SK-N-SH treated with all-trans-retinoic acid at 6 μM for 48 hours (cell line): ENCODE measurements around the gene GPR32.
"Not testable (repeated sequence)": the region's sequence is repeated elsewhere in the genome, so short reads cannot be mapped to it uniquely, and the experiment has no call there.

Experiments
- ATAC-seq: fragments of 200-7000 bp; cut with Tn5 transposase; 3 replicates; pipeline ENCODE4 v1.9.1; 2020; ENCODE audit warnings: mild to moderate bottlenecking, moderate library complexity
- ARNTL ChIP-seq: fragments of 450-650 bp; formaldehyde crosslinking; IDR thresholded peaks from 2 replicates; pipeline ENCODE4 v1.5.0; 2020; ENCODE audit warnings: low read depth, mild to moderate bottlenecking, moderate library complexity, borderline replicate concordance
- CSDC2 ChIP-seq: fragments of 250-450 bp; sonication (Bioruptor Pico); IDR thresholded peaks from 2 replicates; pipeline ENCODE4 v1.5.0; 2020; ENCODE audit warnings: mild to moderate bottlenecking, moderate library complexity
- GLIS3 ChIP-seq: fragments of 250-450 bp; sonication (Bioruptor Pico); IDR thresholded peaks from 2 replicates; pipeline ENCODE4 v1.5.0; 2020; ENCODE audit warnings: mild to moderate bottlenecking, moderate library complexity
- ISL1 ChIP-seq: fragments of 250-450 bp; sonication (Bioruptor Pico); IDR thresholded peaks from 2 replicates; pipeline ENCODE4 v2.1.2; 2022; ENCODE audit warnings: mild to moderate bottlenecking, moderate library complexity
- OSR1 ChIP-seq: fragments of 250-450 bp; sonication (Bioruptor Pico); IDR thresholded peaks from 2 replicates; pipeline ENCODE4 v1.8.0; 2022; ENCODE audit warnings: moderate library complexity, mild to moderate bottlenecking, inconsistent platforms
- PPARA ChIP-seq: fragments of 250-450 bp; sonication (Bioruptor Pico); IDR thresholded peaks from 2 replicates; pipeline ENCODE4 v1.5.0; 2020; ENCODE audit warnings: mild to moderate bottlenecking, borderline replicate concordance
- RARB ChIP-seq: fragments of 250-450 bp; sonication (Bioruptor Pico); IDR thresholded peaks from 2 replicates; pipeline ENCODE4 v1.8.0; 2021; ENCODE audit warnings: mild to moderate bottlenecking, moderate library complexity
- SNAI2 ChIP-seq: fragments of 250-450 bp; sonication (Bioruptor Pico); IDR thresholded peaks from 2 replicates; pipeline ENCODE4 v1.5.0; 2020; ENCODE audit warnings: mild to moderate bottlenecking, moderate library complexity
- TOX ChIP-seq: fragments of 250-450 bp; sonication (Bioruptor Pico); IDR thresholded peaks from 2 replicates; pipeline ENCODE4 v1.8.0; 2021; ENCODE audit warnings: mild to moderate bottlenecking, moderate library complexity, borderline replicate concordance
- ZC3H10 ChIP-seq: fragments of 250-450 bp; sonication (Bioruptor Pico); IDR thresholded peaks from 2 replicates; pipeline ENCODE4 v1.5.1; 2021; ENCODE audit warnings: mild to moderate bottlenecking, moderate library complexity
- ZFP3 ChIP-seq: fragments of 250-450 bp; sonication (Bioruptor Pico); IDR thresholded peaks from 2 replicates; pipeline ENCODE4 v1.5.0; 2020; ENCODE audit warnings: mild to moderate bottlenecking, moderate library complexity
- ZFP30 ChIP-seq: fragments of 450-650 bp; formaldehyde crosslinking; IDR thresholded peaks from 2 replicates; pipeline ENCODE4 v1.5.0; 2022; ENCODE audit warnings: mild to moderate bottlenecking, moderate library complexity
- ZNF565 ChIP-seq: fragments of 450-650 bp; formaldehyde crosslinking; conservative IDR thresholded peaks from 2 replicates; pipeline ENCODE4 v1.5.0; 2020; ENCODE audit warnings: low read depth, mild to moderate bottlenecking, moderate library complexity
- ZNF70 ChIP-seq: fragments of 450-650 bp; formaldehyde crosslinking; IDR thresholded peaks from 2 replicates; pipeline ENCODE4 v1.5.0; 2020; ENCODE audit warnings: mild to moderate bottlenecking, moderate library complexity
- ZNF8 ChIP-seq: fragments of 450-650 bp; formaldehyde crosslinking; IDR thresholded peaks from 2 replicates; pipeline ENCODE4 v1.5.0; 2020; ENCODE audit warnings: mild to moderate bottlenecking, moderate library complexity
- TF ChIP-seq, protein P1 (sequence below): fragments of 250-450 bp; sonication (Bioruptor Pico); IDR thresholded peaks from 2 replicates; pipeline ENCODE4 v1.8.0; 2020; ENCODE audit warnings: mild to moderate bottlenecking, moderate library complexity, borderline replicate concordance
- TF ChIP-seq, protein P2 (sequence below): fragments of 250-450 bp; sonication (Bioruptor Pico); IDR thresholded peaks from 2 replicates; pipeline ENCODE4 v1.5.1; 2021; ENCODE audit warnings: mild to moderate bottlenecking, moderate library complexity
- TF ChIP-seq, protein P3 (sequence below): fragments of 250-450 bp; sonication (Bioruptor Pico); IDR thresholded peaks from 2 replicates; pipeline ENCODE4 v1.5.0; 2020; ENCODE audit warnings: mild to moderate bottlenecking, moderate library complexity
- TF ChIP-seq, protein P4 (sequence below): fragments of 250-450 bp; sonication (Bioruptor Pico); IDR thresholded peaks from 2 replicates; pipeline ENCODE4 v1.5.1; 2020; ENCODE audit warnings: low read depth, mild to moderate bottlenecking, moderate library complexity
- TF ChIP-seq, protein P5 (sequence below): fragments of 250-450 bp; sonication (Bioruptor Pico); IDR thresholded peaks from 2 replicates; pipeline ENCODE4 v1.8.0; 2021; ENCODE audit warnings: low read depth, mild to moderate bottlenecking, moderate library complexity, borderline replicate concordance

The GPR32 gene, protein sequence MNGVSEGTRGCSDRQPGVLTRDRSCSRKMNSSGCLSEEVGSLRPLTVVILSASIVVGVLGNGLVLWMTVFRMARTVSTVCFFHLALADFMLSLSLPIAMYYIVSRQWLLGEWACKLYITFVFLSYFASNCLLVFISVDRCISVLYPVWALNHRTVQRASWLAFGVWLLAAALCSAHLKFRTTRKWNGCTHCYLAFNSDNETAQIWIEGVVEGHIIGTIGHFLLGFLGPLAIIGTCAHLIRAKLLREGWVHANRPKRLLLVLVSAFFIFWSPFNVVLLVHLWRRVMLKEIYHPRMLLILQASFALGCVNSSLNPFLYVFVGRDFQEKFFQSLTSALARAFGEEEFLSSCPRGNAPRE

DNA sequence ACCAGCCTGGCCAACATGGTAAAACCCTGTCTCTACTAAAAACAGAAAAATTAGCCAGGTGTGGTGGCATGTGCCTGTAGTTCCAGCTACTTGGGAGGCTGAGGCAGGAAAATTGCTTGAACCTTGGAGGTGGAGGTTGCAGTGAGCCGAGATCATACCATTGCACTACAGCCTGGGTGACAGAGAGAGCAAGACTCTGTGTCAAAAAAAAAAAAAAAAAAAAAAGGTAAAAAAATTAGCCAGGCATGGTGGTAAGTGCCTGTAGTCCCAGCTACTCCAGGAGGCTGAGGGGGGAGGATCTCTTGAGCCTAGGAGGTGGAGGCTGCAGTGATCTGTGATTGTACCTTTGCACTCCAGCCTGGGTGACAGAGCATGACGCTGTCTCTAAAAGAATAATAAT, at the start of gene GPR32:
Gene GPR32 (plus strand): TSS at position 301 of the 400 bp plus-strand sequence. CDS start 137 bp downstream, outside the sequence.
- ATAC-seq: not testable (repeated sequence)

DNA sequence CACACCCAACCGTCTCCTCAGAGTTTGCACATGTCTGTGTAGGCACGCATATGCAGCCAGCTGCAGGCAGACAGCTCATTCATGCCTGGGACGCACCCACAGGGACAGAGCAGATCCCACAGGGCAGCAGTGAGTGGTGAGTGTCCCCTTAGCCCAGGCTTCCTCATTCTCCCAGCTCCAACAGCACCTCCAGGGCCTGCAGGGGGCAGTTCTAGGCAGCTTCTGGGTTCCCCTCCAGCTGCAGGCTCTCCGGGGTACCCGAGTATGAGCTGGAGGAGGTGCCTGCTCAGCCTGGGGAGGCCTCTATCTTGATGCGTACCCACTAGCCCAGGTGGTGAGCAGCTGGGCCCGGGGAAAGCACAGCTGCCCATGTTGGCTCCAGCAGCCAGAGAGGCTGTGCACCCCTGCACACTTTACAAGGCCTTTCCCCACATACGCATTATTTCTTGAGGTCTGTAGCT, 49.3 kb upstream of the GPR32 start:
- no peak for ATAC-seq
- TF ChIP-seq ZFP30 (CRISPR knock-in tag): no peak
- TF ChIP-seq, protein P1, sequence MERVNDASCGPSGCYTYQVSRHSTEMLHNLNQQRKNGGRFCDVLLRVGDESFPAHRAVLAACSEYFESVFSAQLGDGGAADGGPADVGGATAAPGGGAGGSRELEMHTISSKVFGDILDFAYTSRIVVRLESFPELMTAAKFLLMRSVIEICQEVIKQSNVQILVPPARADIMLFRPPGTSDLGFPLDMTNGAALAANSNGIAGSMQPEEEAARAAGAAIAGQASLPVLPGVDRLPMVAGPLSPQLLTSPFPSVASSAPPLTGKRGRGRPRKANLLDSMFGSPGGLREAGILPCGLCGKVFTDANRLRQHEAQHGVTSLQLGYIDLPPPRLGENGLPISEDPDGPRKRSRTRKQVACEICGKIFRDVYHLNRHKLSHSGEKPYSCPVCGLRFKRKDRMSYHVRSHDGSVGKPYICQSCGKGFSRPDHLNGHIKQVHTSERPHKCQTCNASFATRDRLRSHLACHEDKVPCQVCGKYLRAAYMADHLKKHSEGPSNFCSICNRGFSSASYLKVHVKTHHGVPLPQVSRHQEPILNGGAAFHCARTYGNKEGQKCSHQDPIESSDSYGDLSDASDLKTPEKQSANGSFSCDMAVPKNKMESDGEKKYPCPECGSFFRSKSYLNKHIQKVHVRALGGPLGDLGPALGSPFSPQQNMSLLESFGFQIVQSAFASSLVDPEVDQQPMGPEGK (CRISPR knock-in tag): no peak
- no peak for TF ChIP-seq ZNF8 (CRISPR knock-in tag)
- no peak for TF ChIP-seq ZFP3 (CRISPR knock-in tag)
- TF ChIP-seq ZNF70 (CRISPR knock-in tag): no peak
- TF ChIP-seq, protein P2, sequence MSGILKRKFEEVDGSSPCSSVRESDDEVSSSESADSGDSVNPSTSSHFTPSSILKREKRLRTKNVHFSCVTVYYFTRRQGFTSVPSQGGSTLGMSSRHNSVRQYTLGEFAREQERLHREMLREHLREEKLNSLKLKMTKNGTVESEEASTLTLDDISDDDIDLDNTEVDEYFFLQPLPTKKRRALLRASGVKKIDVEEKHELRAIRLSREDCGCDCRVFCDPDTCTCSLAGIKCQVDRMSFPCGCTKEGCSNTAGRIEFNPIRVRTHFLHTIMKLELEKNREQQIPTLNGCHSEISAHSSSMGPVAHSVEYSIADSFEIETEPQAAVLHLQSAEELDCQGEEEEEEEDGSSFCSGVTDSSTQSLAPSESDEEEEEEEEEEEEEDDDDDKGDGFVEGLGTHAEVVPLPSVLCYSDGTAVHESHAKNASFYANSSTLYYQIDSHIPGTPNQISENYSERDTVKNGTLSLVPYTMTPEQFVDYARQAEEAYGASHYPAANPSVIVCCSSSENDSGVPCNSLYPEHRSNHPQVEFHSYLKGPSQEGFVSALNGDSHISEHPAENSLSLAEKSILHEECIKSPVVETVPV (CRISPR knock-in tag): no peak
- no peak for TF ChIP-seq ARNTL (CRISPR knock-in tag)
- no peak for TF ChIP-seq ISL1 (CRISPR knock-in tag)
- no peak for TF ChIP-seq RARB
- no peak for TF ChIP-seq TOX (CRISPR knock-in tag)
- no peak for TF ChIP-seq ZC3H10
- no peak for TF ChIP-seq CSDC2
- TF ChIP-seq, protein P3, sequence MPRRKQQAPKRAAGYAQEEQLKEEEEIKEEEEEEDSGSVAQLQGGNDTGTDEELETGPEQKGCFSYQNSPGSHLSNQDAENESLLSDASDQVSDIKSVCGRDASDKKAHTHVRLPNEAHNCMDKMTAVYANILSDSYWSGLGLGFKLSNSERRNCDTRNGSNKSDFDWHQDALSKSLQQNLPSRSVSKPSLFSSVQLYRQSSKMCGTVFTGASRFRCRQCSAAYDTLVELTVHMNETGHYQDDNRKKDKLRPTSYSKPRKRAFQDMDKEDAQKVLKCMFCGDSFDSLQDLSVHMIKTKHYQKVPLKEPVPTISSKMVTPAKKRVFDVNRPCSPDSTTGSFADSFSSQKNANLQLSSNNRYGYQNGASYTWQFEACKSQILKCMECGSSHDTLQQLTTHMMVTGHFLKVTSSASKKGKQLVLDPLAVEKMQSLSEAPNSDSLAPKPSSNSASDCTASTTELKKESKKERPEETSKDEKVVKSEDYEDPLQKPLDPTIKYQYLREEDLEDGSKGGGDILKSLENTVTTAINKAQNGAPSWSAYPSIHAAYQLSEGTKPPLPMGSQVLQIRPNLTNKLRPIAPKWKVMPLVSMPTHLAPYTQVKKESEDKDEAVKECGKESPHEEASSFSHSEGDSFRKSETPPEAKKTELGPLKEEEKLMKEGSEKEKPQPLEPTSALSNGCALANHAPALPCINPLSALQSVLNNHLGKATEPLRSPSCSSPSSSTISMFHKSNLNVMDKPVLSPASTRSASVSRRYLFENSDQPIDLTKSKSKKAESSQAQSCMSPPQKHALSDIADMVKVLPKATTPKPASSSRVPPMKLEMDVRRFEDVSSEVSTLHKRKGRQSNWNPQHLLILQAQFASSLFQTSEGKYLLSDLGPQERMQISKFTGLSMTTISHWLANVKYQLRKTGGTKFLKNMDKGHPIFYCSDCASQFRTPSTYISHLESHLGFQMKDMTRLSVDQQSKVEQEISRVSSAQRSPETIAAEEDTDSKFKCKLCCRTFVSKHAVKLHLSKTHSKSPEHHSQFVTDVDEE (CRISPR knock-in tag): no peak
- TF ChIP-seq ZNF565: no peak
- TF ChIP-seq, protein P4, sequence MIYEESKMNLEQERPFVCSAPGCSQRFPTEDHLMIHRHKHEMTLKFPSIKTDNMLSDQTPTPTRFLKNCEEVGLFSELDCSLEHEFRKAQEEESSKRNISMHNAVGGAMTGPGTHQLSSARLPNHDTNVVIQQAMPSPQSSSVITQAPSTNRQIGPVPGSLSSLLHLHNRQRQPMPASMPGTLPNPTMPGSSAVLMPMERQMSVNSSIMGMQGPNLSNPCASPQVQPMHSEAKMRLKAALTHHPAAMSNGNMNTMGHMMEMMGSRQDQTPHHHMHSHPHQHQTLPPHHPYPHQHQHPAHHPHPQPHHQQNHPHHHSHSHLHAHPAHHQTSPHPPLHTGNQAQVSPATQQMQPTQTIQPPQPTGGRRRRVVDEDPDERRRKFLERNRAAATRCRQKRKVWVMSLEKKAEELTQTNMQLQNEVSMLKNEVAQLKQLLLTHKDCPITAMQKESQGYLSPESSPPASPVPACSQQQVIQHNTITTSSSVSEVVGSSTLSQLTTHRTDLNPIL (CRISPR knock-in tag): no peak
- TF ChIP-seq PPARA (CRISPR knock-in tag): no peak

DNA sequence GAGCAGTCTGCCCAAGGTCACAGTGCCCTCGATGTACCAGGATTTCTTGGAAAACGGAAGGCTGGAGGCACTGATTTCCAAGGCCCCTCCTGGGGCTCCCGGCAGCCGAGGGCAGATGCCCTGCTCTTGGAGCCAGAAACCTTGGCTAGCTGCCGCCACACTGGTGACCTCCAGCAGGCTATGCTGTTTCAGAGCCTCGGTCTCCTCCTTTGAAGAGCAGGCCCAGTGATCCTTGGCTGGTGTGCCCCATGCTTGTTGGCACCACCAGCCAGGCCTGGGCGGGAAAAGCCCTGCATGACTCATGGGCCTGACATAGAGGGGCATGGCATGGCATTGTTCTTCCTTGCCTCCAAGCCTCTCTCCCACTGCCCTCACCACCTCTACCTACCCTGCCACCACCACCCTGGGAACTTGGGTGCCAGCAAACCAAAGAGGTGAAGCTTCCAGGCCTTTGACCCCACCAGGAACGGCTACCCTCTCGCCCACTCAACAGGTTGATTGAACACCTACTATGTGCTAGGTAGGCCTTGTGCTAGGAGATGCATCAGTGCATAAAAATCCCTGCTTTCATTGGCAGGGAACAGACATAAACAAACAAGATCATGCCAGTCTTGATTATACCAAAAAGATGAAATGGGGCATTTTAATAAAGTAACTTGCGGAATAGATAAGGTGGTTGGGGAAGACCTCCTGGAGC, 48.7 kb upstream of the GPR32 start:
- TF ChIP-seq CSDC2 (no peak), ZNF70 (CRISPR knock-in tag) (no peak), ZNF8 (CRISPR knock-in tag) (no peak), ARNTL (CRISPR knock-in tag) (no peak), PPARA (CRISPR knock-in tag) (no peak), SNAI2 (no peak), ZC3H10 (no peak), GLIS3 (CRISPR knock-in tag) (no peak), OSR1 (CRISPR knock-in tag) (no peak), ISL1 (CRISPR knock-in tag) (no peak), ZFP30 (CRISPR knock-in tag) (no peak)
- TF ChIP-seq, protein P5, sequence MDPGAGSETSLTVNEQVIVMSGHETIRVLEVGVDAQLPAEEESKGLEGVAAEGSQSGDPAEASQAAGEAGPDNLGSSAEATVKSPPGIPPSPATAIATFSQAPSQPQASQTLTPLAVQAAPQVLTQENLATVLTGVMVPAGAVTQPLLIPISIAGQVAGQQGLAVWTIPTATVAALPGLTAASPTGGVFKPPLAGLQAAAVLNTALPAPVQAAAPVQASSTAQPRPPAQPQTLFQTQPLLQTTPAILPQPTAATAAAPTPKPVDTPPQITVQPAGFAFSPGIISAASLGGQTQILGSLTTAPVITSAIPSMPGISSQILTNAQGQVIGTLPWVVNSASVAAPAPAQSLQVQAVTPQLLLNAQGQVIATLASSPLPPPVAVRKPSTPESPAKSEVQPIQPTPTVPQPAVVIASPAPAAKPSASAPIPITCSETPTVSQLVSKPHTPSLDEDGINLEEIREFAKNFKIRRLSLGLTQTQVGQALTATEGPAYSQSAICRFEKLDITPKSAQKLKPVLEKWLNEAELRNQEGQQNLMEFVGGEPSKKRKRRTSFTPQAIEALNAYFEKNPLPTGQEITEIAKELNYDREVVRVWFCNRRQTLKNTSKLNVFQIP (CRISPR knock-in tag): no peak
- ATAC-seq: no peak
